Duodenal mucosa (tissue), 2 donors: ENCODE results near the gene CDK2AP2.
"Not testable (repeated sequence)": the region's sequence is repeated elsewhere in the genome, so short reads cannot be mapped to it uniquely, and the experiment has no call there.

Source experiments
- H3K27ac ChIP-seq: one replicate; pipeline ENCODE4 v1.7.0; 2013; ENCODE audit warnings: low read depth, low read length
- H3K27me3 ChIP-seq, 2 donors: one replicate each; pipeline ENCODE4 v1.7.0; 2013; ENCODE audit warnings: low read length in 2 of 2, control low read depth in 1 of 2; ENCODE audit not compliant: insufficient read depth in 2 of 2, control insufficient read depth in 1 of 2
- H3K36me3 ChIP-seq, 2 donors: one replicate each; pipeline ENCODE4 v1.7.0; 2013; ENCODE audit warnings: low read length in 2 of 2, control low read depth in 1 of 2; ENCODE audit not compliant: insufficient read depth in 2 of 2, control insufficient read depth in 1 of 2
- H3K4me1 ChIP-seq, 2 donors: one replicate each; pipeline ENCODE4 v1.7.0; 2013; ENCODE audit warnings: low read length in 2 of 2, control low read depth in 1 of 2; ENCODE audit not compliant: insufficient read depth in 2 of 2, control insufficient read depth in 1 of 2
- H3K4me3 ChIP-seq, 2 donors: one replicate each; pipeline ENCODE4 v1.7.0; 2013; ENCODE audit warnings: low read length in 2 of 2, low read depth in 1 of 2
- H3K9ac ChIP-seq, 2 donors: one replicate each; pipeline ENCODE4 v1.7.0; 2013; ENCODE audit warnings: low read length in 2 of 2, low read depth in 1 of 2
- H3K9me3 ChIP-seq, 2 donors: one replicate each; pipeline ENCODE4 v1.7.0; 2013; ENCODE audit warnings: low read length in 2 of 2, control low read depth in 1 of 2; ENCODE audit not compliant: control insufficient read depth in 1 of 2

CDK2AP2 gene

GRCh38 chr11:67466962-67467771, 40.8 kb downstream of the CDK2AP2 start:
- peaks cover 0 to 3% of the 10 kb centered on the region in 2 donors for H3K36me3 ChIP-seq
- no peaks in the 10 kb centered on the region for H3K9me3 ChIP-seq
- H3K9ac ChIP-seq, result peak overlapping the region; percentile 78 to 80
- H3K4me3 ChIP-seq, result peak overlapping the region in 1 of 2 donors; percentile 79
- no peaks in the 10 kb centered on the region for H3K27me3 ChIP-seq
- peaks cover 26 to 30% of the 10 kb centered on the region in 2 donors for H3K4me1 ChIP-seq
- no peak overlapping the region for H3K27ac ChIP-seq

DNA sequence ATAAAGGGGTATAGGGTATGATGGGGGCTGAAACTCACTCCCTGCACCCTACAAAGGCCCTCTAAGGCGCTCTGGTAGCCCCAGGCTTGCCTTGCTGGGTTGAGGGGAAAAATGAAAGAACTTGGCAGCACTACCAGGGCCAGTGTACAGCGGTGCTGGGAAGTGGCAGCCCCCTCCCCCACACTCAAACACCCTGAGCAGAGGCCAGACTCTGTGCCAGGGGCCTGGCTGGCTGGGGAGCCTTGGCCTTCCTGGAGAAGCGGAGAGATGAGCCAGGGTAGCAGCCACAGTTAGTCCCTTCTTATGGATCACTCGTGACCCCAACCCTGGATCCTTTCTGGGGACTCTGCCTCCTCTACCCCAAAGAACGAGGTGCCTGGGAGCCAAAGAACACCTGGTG, 41.6 kb downstream of the CDK2AP2 start:
- Histone ChIP-seq H3K4me1 (peaks cover 26 to 30% of the 10 kb centered on the region in 2 donors), H3K9me3 (no peaks in the 10 kb centered on the region), H3K9ac (peak overlapping the region in 1 of 2 donors; percentile 78), H3K27ac (no peak overlapping the region), H3K36me3 (peaks cover 0 to 3% of the 10 kb centered on the region in 2 donors), H3K27me3 (no peaks in the 10 kb centered on the region), H3K4me3 (no peak overlapping the region)

GRCh38 chr11:67465530-67465929, 42.4 kb downstream of the CDK2AP2 start:
- not testable (repeated sequence) for H3K36me3 ChIP-seq, H3K9me3 ChIP-seq, H3K27me3 ChIP-seq, H3K27ac ChIP-seq
- peaks cover 26 to 30% of the 10 kb centered on the region in 2 donors for H3K4me1 ChIP-seq
- peak overlapping the region; percentile 65 to 96 for H3K9ac ChIP-seq
- H3K4me3 ChIP-seq, result peak overlapping the region; percentile 69 to 88

DNA sequence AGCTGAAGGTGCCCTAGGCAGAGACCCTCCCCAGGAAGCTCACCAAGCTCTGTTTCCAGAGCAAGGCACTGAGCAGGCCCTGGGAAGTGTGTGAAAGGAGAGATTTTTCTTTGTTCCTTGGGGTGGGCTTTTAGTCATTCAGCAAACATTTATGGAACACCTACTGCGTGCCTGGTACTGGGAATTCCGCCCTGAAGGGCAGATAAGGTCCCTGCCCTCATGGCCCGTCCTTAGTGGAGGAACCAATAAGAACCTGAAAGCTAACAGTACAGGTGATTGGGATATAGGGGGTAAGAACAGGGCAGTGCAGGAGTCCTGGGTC, 42.8 kb downstream of the CDK2AP2 start:
- Histone ChIP-seq H3K4me3 (peak overlapping the region; percentile 69 to 88), H3K36me3 (peaks cover 0 to 3% of the 10 kb centered on the region in 2 donors), H3K9ac (peak overlapping the region; percentile 65 to 96), H3K27me3 (no peaks in the 10 kb centered on the region), H3K4me1 (peaks cover 26 to 30% of the 10 kb centered on the region in 2 donors), H3K27ac (peak overlapping the region; percentile 95), H3K9me3 (no peaks in the 10 kb centered on the region)

- Histone ChIP-seq H3K27me3 (no peaks in the 10 kb centered on the region), H3K9ac (peak overlapping the region; percentile 80 to 96), H3K36me3 (peaks cover 0 to 3% of the 10 kb centered on the region in 2 donors), H3K4me1 (peaks cover 26 to 29% of the 10 kb centered on the region in 2 donors), H3K9me3 (no peaks in the 10 kb centered on the region), H3K4me3 (peak overlapping the region; percentile 69 to 88), H3K27ac (peak overlapping the region; percentile 95)
Measured at GRCh38 chr11:67464411-67465188, 43.4 kb downstream of the CDK2AP2 start.

GRCh38 chr11:67463680-67464410, 44.1 kb downstream of the CDK2AP2 start:
- peaks cover 26 to 27% of the 10 kb centered on the region in 2 donors for H3K4me1 ChIP-seq
- H3K36me3 ChIP-seq, result peaks cover 0 to 3% of the 10 kb centered on the region in 2 donors
- no peaks in the 10 kb centered on the region for H3K27me3 ChIP-seq
- peak overlapping the region; percentile 63 to 66 for H3K4me3 ChIP-seq
- peak overlapping the region; percentile 80 to 96 for H3K9ac ChIP-seq
- peak overlapping the region; percentile 89 for H3K27ac ChIP-seq
- no peaks in the 10 kb centered on the region for H3K9me3 ChIP-seq

GRCh38 chr11:67463186-67463585, 44.8 kb downstream of the CDK2AP2 start:
- no peaks in the 10 kb centered on the region for H3K27me3 ChIP-seq
- H3K4me3 ChIP-seq, result no peak overlapping the region
- peaks cover 23 to 24% of the 10 kb centered on the region in 2 donors for H3K4me1 ChIP-seq
- no peak overlapping the region for H3K9ac ChIP-seq
- no peaks in the 10 kb centered on the region for H3K9me3 ChIP-seq
- peaks cover 0 to 3% of the 10 kb centered on the region in 2 donors for H3K36me3 ChIP-seq
- H3K27ac ChIP-seq, result no peak overlapping the region

DNA sequence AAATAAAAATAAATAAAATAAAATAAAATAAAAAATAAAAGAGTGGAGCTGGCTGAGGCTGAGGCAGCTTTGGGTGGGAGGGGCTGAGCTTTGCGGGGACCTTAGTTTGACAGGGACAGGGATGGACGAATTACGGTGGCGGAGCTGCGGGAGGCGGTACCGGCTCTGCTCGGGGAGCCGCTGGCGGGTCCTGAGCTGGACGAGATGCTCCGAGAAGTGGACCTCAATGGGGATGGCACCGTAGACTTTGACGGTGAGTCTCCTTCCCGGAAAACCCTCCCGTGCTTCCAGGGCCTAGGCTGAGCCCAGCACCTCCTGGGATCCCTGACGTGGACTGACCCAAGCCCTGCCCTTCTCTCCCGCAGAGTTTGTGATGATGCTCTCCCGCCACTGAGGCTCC, 49.7 kb downstream of the CDK2AP2 start:
- Histone ChIP-seq H3K27me3 (no peaks in the 10 kb centered on the region), H3K36me3 (no peaks in the 10 kb centered on the region), H3K4me1 (peaks cover 0 to 2% of the 10 kb centered on the region in 2 donors), H3K9me3 (no peaks in the 10 kb centered on the region), H3K4me3 (no peak overlapping the region), H3K27ac (no peak overlapping the region), H3K9ac (no peak overlapping the region)

DNA sequence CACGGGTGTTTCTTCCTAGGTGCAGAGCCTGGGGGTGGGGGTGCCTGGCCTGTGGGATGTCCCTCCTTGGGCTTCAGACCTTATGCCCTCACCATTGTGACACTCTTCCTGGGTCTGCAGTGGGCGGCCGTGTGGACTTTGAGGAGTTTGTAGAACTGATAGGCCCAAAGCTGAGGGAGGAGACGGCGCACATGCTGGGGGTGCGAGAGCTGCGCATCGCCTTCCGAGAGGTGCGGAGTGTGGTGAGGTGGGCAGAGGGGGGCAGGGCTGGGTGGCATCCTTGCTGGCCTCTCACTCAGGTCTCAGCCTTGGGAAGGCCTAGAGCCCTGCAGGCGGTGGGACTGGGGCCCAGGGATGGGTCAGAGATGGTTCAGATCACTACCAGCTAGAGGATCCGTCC, 50.5 kb downstream of the CDK2AP2 start:
- Histone ChIP-seq H3K9me3 (no peaks in the 10 kb centered on the region), H3K27me3 (no peaks in the 10 kb centered on the region), H3K4me1 (no peaks in the 10 kb centered on the region), H3K4me3 (no peak overlapping the region), H3K27ac (no peak overlapping the region), H3K36me3 (no peaks in the 10 kb centered on the region), H3K9ac (no peak overlapping the region)
